Non-pigmented ciliary epithelial cell (primary cell): ENCODE measurements around the gene CDX1.

Experiments used
- DNase-seq: peaks from one replicate; pipeline ENCODE4 v3.0.0-alpha.2; 2010; ENCODE audit warnings: low read depth

Gene CDX1

DNA sequence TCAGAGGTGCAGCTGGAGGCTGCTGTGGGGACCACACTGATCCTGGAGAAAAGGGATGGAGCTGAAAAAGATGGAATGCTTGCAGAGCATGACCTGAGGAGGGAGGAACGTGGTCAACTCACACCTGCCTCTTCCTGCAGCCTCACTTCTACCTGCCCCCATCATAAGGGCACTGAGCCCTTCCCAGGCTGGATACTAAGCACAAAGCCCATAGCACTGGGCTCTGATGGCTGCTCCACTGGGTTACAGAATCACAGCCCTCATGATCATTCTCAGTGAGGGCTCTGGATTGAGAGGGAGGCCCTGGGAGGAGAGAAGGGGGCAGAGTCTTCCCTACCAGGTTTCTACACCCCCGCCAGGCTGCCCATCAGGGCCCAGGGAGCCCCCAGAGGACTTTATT lies 17.4 kb downstream of the CDX1 start:
- no peak for DNase-seq

DNA sequence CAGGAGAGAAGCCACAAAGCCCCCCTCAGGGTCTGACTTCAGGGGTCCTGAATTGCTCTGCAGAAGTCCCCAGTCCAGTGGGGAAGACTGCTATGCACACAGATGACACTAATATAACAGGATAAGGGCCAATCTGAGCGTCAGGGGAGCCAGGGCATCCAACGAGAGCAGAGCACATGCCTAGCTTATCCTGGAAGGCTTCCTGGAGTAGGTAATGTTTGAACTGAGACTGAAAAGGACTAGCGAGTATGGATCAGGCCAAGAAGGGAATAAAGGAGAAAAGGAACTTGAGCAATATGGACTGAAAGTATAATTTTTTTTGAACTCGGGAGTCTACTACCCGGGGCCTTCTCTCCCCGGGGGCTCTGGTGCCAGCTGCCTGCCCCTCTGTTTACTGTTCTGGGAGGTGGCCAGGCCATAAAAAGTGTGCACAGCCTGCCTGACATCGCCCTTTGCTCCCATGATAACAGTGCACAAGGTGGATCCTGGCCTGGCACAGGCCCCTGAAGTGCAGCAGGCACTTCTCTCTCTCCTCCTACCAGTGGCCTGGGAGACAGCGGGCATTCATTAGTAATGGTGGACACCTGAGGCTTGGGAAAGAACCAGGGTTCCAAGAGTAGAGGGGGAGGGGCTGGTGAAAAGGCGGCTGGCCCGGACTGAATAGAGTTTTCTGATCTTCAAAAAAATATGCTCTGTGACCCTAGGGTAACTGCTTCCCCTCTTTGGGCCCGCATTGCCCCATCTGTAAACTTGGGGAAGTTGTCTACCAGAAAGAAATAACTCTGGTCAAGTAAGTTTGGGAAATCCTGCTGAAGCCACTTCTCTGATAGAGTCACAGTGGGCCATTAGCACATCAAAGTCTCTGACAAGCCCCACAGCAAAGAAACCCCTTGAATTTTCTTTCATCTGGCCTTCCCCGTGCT lies 18.7 kb downstream of the CDX1 start:
- DNase-seq = no peak

DNA sequence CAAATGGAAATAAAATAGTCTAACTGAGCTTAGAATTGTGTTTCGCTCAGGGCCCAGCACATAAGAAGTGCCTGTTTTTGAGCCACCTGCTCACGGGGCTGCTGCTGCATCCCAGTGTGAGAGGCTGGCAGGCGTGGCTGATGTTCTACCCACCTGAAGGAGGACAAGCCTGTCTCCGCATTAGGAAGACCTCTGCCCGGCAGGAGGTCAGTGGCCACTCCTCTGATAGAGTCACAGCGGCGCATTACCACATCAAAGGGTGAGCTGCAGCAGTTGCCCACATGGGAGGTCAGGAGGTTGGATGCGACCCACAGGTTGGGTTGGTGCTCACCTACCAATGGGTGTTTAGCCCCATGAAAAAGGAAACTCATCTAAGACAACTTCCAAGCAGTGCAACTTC lies 19.6 kb downstream of the CDX1 start:
- DNase-seq = no peak

DNA sequence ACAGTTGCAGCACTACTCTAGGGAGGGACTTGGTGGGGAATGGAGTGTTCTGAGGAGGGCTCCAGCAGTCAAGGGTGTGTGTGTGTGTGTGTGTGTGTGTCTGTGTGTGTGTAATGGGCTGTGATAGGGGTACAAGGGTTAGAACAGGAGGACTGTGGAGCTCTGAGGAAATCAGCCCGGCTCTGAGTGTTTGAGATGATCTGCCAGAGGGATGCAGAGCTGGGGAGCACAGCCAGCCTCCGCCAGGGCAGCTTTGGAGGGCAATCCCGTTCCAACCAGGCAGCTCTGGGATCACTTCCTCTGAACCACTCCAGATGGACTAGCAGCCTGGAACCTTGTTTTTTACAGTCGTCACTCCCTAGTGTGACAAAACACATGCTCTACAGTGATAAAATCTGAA lies 20.3 kb downstream of the CDX1 start:
- no peak for DNase-seq

DNA sequence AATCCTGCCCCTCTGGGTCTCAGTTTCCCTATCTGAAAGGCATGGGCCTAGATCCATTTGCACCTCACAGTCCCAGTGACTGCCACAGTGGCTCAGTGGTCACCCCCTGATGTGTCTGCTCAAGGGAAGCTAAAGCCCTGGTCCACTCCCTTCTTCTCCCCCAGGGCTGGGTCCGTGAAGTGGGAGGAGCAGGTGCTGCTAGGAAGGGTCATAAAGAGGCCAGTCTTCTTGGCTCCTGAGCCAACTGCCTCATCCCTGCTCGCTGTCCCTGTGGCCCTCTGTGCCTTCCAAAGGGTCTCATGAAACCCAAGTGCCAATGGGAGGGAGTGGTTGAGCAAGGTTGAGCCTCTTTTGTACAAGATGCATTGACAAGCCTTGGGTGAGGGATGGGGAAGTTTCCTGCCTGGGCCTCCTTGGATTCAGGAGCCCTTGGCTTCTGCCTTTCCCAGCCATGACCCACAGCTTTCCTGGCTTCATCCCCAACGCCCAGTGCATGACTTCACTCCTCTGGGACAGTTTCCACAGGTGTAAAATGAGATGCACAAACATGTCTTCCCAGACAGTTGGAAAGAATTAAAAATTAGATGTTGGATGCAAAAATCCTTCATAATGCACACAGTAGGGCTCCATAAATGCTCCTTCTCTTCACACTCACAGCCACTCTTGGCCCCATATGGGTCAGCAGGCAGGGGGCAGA lies 21.7 kb downstream of the CDX1 start:
- DNase-seq = no peak

DNA sequence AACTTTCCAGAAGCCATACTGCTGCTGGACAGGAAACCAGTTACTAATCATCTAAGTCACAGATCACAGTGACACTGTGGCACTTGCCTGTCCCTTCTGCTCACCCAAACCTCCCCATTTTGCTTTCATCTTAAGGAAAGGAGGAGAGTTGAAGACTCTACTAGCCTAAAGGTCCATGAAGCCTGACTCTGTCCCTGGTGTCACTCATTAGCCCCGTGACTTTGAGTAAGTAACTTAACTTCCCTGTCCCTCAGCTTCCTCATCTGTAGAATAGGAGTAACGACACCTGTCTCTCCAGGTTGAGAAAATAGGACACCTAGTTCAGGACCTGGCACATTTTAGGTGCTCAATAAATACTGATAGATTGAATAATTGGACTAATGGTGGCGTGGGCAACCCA lies 22.7 kb downstream of the CDX1 start:
- no peak for DNase-seq

DNA sequence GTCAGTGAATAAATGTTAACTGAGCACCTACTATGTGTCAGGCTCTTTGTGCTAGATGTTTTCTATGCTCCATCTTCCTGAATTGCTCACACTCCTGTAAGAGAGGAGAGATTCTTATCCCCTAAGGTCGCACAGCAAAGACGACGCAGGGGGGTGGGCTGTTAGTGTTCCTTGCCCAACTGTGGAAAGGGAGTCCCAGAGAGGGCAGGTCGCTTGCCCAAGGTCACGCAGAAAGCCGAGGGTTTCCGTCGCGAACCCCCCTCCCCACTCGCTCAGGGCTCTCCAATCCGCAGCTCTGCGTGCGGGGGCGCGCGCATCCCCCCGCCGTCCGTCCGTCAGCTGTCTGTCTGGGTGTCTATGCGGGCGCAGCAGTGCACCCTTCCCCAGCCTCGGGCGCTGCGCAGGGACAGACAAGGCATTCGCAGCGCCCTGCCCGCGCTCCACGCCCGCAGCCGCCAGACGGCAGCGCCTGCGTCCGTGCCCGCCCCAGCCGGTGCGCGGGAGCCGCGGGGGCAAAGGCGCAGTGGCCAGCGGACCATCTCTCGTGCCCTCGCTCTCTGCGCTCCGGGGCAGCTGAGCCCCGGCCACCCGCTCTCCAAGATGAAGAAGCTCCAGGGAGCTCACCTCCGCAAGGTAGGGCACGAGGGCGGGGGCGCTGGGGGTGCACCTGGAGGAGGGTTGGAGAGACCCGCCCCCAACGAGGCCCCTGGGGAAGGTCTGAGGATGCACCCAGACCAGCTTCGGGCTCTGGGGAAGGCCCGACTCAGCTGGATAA lies 23.3 kb downstream of the CDX1 start, which contains the start of gene SLC6A7:
Gene SLC6A7, plus strand, starts transcription at position 335 of the 775 bp plus-strand sequence. Its CDS starts 266 bp downstream, at position 601.
- DNase-seq = no peak

DNA sequence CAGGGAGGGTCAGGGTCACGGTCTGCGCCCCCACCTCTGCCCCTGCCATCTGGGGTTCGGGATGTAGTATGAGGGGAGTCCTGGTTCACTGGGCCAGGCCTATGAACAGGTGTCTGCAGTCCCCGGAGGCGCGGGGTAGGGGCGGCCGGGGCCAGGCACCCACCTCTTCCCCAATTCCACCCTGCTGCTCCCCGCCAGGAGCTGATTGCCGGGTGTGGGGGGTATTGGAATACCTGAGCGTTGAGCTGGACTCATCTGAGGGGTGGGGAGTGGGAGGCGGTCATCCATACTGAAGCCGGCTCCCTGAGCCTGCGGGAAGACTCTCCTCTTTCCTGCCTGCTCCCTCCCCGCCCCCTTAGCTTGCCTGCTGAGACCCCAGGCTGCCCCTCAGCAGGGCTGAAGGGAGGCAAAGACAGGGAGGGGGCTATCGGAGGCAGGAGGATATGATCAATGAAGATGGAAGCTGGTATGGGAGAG lies 24.0 kb downstream of the CDX1 start:
- no peak for DNase-seq

DNA sequence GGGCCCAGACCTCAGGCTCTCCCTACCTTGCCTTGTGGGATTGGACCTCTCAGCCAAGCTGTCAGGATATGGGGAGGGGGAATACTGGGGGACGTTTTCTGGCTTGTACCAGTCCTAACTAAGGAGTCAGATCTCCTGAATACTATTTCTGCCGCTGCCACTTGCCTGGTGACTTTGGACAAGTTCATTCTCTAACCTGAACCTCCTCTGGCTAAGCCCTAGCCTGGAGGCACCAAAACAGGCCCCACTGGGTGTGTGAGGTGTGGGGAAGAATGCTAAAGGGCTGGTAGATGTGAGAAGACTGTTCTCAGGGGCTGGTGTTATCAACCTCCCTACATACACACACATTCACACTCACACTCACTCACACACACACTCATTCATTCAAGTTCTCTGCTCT lies 24.4 kb downstream of the CDX1 start:
- no peak for DNase-seq

DNA sequence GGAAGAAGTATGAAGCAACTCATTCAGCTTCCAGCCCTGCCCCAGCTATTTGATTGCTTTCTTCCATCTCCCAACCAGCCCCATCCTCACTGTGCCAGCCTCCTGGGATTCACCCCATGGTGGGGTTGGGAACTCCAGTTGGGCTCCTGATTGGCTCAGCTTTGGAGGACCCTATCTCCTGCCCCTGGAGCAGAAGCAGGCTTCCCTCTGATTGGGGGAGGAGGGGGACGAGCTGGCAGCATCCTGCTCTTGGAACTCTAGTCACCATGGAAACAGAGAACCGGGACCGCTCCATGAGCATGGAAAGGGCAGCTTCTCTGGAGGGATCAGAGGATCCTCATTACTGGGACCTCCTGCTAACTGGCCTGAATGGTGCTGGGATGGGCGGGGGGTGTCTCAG lies 25.9 kb downstream of the CDX1 start:
- no peak for DNase-seq

DNA sequence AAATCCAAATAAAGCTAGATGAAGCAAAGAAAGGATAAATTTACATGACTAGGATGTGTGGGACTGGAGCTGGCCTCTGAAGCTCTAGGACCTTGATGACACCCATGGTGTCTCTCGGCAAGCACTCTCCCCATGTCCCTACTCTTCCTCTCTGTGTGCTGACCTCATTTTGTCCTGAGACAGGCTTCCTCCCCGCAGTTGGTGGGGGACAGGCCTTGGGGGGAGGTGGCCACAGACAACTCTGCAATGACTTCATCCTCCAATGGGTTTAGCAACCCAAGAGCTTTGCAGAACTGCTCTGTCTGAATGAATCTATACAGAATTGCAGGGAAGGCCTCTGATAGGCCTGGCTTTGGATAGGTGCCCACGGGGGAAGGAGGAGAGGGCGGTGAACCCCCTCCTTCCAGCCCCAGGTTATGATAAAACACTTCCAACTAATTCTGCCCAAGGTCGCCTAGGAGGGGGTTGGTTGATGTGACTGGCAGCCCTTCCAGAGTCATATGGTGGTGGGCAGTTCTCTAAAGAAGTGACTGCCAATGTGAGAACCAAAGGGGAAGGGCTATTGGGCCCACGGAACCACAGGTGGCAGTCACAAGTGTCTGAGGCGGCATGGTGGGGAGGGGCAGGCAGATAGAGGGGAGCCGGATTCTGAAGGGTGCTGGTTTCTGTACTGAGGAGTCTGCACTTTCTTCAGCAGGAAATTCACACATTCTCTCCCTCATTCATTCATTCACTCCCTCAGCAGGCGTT lies 29.3 kb downstream of the CDX1 start:
- no peak for DNase-seq

DNA sequence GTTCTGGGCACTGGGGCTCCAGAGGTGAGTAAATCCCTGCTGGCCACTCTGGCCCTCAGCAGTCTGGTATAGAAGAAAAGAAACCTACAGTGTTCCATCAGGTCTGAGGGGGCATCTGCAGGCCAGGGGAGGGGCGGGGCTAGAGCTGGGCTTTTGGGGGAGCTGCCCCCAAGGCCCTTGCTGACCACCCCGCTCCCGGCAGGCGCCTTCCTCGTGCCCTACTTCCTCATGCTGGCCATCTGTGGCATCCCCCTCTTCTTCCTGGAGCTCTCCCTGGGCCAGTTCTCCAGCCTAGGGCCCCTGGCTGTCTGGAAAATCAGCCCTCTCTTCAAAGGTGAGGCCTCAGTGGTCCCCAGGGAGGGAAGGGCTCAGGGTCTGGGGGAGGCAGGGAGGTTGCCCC lies 29.9 kb downstream of the CDX1 start:
- DNase-seq = no peak

DNA sequence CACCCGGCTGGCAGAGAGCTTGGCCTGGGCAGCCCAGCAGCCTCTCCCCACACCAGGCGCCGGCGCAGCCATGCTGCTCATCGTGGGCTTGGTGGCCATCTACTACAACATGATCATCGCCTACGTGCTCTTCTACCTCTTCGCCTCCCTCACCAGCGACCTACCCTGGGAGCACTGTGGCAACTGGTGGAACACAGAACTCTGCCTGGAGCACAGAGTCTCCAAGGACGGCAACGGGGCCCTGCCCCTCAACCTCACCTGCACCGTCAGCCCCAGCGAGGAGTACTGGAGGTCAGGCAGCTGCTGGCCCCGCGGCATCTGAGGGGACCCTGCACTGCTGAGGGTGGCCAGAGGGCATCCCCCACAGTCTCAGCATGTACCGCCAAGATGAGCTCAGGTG lies 30.4 kb downstream of the CDX1 start:
- DNase-seq = no peak

DNA sequence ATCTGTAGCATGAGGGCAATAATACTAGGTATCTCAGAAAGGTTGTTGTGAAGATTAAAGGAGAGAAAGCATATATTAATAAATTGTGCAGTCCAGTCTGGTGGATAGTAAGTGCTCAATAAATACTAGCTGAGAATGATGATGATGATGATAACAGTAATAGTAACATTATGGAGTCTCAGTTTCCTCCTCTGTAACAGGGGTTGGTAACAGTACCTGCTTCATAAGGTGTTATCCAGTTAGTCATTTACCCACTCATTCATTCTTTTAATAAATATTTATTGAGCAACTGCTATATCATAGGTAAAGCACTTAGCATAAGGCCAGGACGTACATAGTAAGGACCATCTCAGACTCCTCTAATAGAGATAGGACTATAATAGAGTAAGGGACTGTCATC lies 30.9 kb downstream of the CDX1 start:
- DNase-seq = no peak

DNA sequence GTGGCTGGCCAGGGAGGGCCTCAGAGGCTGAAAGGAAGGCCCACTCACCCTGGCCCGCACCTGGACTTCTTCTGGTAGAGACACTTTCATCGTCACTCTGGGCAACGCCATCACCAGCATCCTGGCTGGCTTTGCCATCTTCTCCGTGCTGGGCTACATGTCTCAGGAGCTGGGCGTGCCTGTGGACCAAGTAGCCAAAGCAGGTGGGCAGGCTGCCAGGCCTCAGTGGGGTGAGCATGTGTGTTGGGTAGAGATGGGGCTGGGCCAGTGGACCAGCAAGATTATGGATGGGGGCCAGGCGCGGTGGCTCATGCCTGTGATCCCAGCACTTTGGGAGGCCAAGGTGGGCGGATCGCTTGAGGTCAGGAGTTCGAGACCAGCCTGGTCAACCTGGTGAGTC lies 35.9 kb downstream of the CDX1 start:
- DNase-seq = no peak

DNA sequence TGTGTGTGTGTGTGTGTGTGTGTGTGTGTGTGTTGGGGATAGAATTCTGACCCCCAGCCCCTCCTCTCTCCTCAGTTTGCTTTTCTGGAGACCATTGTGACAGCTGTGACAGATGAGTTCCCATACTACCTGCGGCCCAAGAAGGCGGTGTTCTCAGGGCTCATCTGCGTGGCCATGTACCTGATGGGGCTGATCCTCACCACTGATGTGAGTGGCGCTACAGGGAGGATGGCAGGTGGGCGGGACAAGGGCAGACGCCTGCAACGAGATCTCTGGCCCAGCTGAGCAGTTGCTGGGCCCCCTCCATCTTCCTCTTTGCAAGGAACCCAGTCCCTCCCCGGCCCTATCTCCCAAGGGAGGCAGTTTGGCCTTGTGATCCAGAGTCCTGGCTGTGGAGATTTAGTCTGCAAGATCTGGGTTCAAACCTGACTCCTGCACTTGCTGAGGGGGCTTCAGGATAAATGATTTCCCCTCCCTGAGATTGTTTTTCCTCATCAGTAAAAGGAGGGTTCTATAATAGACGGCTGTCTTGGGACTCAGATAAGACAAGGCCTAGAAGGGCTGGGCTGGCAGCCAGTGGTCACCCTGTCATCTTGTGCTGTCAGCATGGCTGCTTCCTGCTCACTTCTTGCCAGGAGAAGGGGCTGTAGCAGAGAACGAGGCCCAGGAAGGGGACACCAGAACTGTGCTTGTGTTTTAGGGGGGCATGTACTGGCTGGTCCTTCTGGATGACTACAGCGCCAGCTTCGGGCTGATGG lies 37.4 kb downstream of the CDX1 start:
- no peak for DNase-seq

DNA sequence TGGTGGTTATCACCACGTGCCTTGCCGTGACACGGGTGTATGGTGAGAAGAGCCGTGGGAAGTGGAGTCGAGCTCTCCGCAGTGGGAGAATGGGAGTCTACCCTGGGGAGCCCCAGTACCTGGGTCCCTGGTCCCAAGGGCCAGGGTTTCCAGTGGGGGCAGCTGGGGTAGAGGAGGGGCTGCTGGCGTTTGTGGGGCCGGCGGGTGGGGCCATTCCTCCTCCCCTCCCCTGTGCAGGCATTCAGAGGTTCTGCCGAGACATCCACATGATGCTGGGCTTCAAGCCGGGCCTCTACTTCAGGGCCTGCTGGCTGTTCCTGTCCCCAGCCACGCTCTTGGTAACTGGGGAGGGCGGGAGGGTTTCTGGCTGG lies 38.0 kb downstream of the CDX1 start:
- DNase-seq = no peak

DNA sequence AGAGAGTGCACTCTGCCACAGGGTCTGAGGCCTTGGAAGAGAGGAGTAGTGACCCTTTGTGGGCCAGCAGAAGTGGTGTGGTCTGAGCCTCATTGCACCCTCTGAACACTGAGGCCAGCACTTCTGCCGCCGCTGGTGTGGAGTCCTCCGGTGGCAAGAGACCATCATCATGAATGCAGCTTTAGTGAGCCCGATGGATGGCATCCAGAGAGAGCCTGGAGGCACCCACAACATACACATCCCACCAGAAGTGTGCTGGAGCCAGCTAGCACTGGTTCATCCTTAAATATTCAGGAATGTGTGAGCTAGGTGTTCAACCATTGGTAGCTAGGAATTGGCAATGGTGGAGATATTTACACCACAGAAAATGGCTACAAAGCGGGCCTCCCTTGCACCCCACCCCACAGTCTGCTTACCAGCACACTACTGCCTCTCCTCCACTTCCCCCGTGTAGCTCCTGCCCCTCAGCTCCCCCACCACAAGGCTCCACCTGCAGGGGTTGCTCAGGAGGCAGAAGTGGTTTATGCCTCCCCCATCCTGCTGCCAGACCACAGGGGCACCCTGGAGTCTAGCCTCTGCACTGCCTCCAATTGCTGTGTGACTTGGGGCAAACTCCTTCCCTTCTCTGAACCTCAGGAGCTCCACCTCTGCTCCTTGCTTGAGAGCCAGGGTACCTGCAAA lies 39.7 kb downstream of the CDX1 start:
- no peak for DNase-seq

DNA sequence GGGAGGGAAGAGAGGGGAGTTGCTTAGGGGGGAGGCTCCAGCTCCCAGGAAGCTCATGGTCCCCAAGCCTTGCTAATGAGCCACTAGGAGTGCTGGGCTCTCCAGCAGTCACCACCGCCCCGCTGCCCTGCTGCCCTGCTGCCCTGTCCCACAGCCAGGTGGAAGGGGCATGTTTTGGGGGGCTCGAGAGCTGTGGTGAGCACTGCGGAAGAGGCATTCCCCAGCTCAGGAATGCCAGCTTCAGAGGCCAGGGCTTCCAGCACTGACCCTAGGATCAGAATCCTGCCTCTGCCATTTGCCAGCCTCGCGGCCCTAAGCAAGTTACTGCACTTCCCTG lies 40.2 kb downstream of the CDX1 start:
- DNase-seq = no peak
